GM12892 (cell line): ENCODE results near the gene SNX25.

Experiments
- POLR2A ChIP-seq: IDR thresholded peaks from 2 replicates; pipeline ENCODE4 v1.6.1; 2011; ENCODE audit warnings: low read depth, low read length, control low read depth
- POLR2AphosphoS5 ChIP-seq: IDR thresholded peaks from 2 replicates; pipeline ENCODE4 v1.6.1; 2011; ENCODE audit warnings: low read depth, low read length, control low read depth
- TAF1 ChIP-seq: IDR thresholded peaks from 2 replicates; pipeline ENCODE4 v1.6.1; 2011; ENCODE audit warnings: low read depth, mild to moderate bottlenecking, control low read depth, low read length, borderline replicate concordance

DNA sequence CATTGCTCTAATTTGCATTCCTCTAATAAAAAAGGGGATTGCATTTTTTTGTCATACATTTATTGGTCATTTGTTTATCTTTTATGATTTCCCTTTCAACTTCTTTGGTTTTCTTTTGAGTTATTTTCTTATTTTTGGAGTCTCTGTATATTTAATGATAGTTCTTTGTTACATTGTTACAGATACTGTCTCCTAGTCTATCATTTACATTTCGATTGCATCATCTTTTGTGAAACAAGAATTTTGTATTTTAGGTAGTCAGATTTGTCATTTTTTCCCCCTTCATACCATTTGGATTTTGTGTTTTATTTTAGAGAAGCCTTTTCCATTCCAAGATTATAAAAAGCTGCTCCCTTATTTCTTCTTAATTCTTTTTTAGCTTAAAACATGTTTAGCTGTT lies 37.1 kb downstream of the SNX25 start:
- TF ChIP-seq TAF1 (no peak), POLR2AphosphoS5 (no peak), POLR2A (no peak)
